Amniotic epithelial cell (primary cell): Measurements from ENCODE around the gene GPR179.

Experiments
- DNase-seq: peaks from one replicate; pipeline ENCODE4 v3.0.0-alpha.2; 2010; ENCODE audit warnings: low read depth

GPR179 gene

GRCh38 chr17:38343608-38344419, at the start of gene GPR179:
TSS of gene GPR179 (minus strand) at chr17:38343956. CDS start at chr17:38343789, 167 bp downstream.
- DNase-seq: no peak

GRCh38 chr17:38379448-38379847, 35.7 kb upstream of the GPR179 start:
- no peak for DNase-seq

DNA sequence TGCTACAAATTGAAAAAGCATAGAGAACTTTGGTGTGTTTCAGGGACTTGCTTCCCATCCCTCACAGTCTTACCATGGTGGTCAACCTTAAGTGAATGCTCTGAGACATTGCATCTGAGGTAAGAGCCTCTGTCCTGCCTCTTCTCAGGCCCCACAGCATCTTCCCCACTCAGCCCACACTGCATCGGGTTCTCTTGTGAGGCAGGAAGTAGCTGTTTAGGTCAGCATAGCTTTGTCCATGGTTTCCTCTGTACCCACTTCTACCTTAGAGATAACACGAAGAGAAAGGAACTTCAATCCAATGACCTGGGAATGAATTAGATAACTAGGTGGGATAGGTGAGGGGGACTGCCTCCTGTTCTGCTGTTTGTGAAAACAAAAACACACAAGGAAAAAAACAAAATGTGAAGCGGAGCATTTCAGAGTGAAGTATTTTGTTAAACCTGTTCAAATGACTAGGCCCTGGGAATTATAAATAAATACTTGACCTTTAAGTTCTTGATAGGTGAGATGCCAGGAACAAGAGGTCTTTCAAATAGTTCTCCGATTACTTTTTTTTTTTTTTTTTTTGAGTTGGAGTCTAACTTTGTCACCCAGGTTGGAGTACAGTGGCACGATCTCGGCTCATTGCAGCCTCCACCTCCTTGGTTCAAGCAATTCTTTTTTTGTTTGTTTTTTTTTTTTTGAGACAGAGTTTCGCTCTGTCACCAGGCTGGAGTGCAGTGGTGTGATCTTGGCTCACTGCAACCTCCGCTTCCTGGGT, 25.5 kb upstream of the GPR179 start:
- no peak for DNase-seq

DNA sequence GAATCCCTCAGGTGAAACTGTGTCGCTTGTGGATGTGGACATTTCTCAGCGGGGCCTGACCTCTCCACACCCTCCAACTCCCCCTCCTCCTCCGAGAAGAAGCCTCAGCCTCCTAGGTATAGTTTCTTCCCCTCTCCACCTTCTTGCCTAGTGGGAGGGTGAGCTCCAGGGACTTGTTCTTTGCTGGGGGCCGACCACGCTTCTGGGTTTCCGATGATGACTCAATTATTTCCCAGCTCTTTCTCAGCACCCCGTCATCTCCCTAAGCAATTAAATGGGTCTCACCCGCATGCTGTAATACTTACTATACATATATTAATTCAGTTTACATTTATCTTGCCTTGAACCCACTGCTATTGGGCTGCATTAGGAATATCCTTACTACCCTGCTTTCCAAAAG, 21.0 kb upstream of the GPR179 start:
- DNase-seq: no peak

DNA sequence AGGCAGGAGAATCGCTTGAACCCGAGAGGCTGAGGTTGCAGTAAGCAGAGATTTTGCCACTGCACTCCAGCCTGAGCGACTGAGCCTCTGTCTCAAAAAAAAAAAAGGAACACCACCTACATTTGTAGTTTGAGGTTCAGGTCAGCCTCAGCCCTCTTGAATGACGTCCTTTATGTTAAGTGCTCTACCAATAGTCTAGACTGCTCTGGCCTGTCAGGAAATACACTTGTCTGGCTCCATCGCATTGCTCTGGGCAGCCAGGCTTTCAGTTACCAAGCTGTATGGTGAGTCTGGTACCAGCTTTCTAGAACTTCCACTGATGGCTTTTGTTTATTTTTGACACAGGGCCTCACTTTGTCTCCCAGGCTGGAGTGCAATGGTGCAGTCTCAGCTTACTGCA, 19.3 kb upstream of the GPR179 start:
- DNase-seq: no peak

DNA sequence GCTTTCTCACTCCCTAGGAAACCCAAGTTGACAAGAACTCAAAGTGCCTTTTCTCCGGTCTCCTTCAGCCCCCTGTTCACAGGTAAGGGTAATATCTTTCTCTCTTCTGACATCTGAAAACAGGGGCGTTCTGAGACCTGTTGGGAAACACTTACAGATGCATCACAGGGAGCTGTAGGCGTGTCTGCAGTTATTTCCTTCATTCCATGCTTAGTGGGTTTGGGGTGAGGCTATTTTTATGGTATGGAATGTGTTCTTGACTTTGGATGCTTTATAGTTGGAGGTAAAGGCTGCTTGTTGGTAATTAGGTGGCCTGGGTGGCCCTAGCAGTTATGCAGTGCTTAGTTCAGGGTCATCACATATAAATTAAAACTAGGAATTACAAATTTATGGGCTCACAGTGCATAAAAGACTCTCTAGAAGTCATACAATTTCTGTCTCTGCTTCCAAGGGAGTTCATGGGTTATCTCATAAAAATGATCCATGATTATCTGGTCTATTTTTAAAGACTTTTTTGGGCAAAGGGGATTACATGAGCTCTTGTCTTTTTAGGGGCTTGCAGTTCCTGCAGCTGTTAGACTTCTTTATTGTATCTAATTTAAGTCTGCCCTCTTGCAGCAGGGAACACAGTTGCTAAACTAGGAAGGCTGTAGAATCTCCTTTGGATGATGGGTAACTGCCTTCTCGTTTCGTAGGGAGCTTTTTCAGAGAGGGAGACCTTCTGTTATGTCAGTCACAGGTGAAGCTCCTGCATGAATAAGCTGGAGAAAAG, 18.1 kb upstream of the GPR179 start:
- DNase-seq: peak; percentile 41

DNA sequence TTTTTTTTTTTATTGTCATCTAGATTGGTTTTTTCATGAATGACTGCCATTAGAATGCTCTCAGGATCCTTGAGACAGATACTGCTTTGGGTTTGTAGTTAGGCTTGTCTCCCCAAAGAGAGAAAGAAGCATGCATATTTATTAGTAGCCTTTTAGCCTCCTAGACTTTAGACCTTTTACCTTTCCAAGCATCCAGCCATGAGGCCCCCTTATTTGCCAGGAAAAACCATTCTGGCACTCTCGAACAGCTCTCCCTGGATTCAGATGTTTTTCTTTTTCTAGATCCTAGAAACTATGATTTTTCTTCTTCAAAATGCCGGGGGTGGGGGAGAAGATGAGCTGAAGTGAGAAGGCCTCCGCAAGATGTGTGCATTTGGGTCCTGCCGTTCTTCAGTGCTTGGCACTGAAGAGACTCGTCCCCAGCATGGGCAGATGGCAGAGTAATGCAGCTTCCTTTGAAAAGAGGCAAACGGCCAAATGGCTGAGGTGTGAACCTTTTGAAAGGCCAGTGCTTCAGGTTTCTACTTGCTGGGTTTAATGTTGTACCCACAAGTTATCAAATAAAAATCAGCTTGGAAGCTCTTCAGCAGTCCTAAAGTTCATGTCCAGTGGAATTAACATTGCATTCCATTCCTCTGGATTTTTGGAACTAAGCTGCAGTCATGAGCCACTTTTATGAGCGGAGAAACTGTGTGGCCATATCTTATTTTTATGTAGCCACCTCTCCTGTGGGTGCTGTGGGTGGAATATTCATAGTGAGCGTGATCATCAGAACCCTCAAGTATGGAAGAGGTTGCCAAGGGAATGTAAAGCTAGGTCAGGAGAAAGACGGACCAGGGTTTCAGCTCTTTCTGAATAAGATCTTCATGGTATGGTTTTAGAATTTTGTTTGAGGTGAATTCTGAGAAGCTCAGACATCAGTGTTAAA, 15.1 kb upstream of the GPR179 start:
- DNase-seq: no peak

DNA sequence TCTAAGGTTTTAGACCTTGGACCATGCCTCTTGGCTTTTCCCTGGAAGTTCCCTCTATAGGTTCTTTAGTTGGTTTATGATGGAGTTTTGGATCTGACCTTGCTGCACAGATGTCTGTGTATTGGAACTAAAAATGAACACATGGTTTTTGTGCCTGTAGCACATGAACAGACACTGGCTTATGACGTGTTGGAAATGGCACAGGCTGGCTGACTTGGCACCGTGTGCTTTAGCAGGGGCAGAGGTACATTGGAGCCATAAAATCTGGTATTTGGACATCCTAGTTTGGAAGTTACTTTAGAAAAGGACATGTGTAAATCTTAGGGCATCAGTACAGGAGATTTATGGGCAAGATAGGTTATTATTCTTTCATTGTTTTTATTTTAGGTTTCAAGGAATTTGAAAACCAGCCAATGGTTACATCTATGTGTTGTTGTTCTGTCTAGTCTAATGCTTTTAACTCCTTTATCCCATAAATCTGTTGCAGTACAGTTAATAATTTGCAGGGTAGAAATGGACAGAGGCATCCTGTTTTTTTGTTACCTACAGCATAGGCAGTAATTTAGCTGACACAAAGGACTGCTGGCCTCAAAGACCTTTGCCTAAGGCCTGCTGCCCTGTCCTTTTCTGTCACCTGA, 13.8 kb upstream of the GPR179 start:
- DNase-seq: no peak

- no peak for DNase-seq
Observed at GRCh38 chr17:38355251-38355650, 11.5 kb upstream of the GPR179 start.

DNA sequence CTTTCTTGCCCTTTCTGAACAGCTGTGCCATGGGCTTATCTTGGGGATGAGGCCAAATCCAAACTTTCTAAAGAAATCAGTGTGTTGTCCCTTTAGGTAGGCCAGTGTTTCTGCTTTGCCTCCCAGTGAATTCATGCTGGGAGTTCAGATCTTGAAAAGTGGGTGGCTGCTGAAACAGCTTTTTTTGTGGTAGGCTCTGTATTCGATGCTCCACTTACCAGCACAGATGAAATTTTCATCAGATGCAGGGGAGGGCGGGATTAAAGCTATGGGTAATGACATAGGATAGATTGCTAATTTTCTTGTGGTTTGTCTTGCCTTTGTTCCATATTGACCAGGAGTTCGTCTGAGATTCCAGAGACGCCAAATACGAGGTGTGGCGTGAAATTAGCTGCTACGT, 10.7 kb upstream of the GPR179 start:
- DNase-seq: no peak

DNA sequence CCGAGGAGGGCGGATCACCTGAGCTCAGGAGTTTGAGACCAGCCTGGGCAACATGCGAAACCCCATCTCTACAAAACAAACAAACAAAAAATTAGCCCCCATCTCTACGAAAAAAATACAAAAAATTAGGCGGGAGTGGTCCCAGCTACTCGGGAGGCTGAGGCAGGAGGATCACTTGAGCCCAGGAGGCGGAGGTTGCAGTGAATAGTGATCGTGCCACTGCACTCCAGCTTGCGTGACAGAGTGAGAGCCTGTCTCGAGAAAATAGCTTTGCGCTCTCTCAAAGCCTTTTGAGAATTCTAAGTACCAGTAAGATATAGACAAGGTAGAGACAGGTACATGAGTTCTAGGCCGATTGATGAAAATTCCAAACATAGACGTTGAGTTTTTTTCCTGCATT, 9.9 kb upstream of the GPR179 start:
- no peak for DNase-seq

DNA sequence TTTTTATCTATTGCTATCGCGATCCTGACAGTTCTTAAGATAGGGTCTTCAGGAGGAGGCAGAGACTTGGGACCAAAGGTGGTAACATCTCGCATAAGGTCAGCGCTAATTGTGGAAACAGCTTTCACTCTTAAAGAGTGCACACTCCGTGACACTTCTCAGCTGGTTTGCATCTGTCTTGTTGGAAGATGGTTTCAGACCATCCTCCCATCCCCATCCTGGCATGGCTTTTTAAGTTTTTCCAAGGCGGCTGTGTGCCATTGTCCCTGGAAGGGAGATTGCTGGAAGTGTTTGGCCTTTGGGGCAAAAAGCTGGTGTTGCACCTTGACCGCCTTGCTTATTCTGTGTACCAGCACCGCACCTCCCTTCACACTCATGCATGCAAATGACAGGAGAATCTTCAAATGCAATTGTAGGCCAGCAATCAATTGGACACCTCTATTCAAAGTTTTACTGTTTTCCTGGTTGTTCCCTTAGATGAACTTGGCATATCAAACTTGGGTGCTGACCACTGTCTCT, 9.4 kb upstream of the GPR179 start:
- DNase-seq: no peak

DNA sequence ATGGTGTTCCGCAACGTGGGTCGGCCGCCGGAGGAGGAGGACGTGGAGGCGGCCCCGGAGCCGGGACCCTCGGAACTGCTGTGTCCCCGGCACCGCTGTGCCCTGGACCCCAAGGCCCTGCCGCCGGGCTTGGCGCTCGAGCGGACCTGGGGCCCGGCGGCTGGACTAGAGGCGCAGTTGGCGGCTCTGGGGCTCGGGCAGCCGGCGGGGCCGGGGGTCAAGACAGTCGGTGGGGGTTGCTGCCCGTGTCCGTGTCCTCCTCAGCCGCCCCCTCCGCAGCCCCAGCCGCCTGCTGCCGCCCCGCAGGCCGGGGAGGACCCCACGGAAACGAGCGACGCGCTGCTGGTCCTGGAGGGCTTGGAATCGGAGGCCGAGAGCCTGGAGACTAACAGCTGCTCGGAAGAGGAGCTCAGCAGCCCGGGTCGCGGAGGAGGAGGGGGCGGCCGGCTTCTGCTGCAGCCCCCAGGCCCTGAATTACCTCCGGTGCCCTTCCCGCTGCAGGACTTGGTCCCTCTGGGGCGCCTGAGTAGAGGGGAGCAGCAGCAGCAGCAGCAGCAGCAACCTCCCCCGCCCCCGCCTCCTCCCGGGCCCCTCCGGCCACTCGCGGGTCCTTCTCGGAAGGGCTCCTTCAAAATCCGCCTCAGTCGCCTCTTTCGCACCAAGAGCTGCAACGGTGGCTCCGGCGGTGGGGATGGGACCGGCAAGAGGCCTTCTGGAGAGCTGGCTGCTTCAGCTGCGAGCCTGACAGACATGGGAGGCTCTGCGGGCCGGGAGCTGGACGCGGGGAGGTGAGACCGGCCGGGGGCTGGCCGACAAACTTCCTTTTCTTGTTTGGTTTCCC, 8.7 kb upstream of the GPR179 start:
- DNase-seq: no peak

DNA sequence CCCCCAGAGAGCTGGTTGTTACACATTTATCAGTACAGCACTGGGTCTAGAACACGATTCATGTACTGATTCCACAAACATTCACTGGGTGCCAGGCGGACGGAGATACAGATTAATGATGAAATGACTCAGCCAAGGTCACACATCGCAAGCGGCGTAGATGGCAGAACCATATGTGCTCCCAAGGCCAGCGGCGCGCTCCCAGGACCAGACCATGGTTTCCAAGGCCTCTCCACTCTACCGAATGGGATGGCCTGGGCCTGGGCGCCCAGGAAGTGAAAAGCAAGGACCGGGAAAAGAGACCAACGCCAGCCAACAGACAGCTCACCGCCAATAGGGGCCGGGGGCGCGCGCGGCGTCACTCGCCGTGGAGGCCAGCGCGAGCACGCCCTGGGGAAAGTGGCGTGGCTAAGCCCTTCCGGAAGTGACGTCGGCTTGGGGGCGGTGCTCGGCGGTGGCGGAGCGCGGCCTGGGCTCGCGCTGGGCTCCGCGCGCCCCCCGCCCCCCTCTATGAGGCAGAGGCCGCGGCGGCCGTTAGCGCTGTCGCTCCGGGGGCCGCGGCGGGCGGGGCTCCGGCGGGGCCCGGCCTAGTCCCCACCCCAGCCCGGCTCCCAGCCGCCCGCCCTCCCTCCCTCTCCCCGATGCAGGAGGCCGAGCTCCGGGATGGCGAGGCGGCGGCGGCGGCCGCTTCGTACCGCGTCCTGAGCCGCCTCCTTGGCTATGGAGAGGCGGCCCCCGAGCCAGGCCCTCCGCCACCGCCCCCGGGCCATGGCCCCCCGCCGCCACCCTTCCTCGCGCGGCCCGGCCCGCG, 7.9 kb upstream of the GPR179 start, which contains the start of gene SOCS7:
Gene SOCS7 (plus strand): TSS at position 433 of the 811 bp plus-strand sequence. CDS start 209 bp downstream, at position 642.
- DNase-seq: peak; percentile 87

GRCh38 chr17:38350035-38350434, 6.3 kb upstream of the GPR179 start:
- DNase-seq: no peak

DNA sequence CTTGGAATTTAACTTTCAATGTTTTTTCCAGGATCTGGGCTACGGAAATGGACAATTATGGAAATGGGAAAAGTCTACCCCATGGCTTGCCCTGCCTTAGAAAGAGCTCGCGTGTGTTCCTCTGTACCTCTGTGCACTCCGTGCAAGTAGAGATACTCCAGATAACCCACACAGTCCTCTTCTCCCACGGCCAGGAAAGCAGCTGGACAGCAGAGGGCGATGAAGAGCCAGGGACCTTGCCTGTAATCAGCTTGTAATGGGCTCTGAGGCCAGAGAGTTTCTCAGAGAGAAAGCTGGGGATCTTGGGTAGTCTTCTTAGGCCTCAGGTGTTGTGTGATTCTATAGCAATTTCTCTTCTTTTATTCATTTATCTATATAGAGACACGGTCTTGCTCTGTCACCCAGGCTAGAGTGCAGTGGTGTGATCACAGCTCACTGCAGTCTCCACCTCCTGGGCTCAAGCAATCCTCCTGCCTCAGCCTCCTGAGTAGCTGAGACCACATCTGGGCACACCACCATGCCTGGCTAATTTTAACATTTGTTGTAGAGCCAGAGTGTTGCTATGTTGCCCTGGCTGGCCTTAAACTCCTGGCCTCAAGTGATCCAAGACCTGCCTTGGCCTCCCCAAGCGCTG, 5.5 kb upstream of the GPR179 start:
- DNase-seq: peak; percentile 77

DNA sequence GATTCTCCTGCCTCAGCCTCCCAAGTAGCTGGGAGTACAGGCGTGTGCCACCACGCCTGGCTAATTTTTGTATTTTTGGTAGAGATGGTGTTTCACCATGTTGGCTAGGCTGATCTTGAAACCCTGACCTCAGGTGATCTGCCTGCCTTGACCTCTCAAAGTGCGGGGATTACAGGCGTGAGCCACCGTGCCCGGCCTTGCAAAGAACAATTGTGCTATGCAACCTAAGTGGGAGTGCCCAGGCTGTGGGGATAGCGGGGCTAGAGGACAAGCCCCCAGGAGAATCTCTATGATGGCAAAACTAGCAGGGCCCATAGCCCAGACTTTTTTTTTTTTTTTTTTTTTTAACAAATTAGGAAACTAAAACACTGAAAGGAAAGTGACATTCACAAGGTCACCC, 2.0 kb upstream of the GPR179 start:
- DNase-seq: no peak

DNA sequence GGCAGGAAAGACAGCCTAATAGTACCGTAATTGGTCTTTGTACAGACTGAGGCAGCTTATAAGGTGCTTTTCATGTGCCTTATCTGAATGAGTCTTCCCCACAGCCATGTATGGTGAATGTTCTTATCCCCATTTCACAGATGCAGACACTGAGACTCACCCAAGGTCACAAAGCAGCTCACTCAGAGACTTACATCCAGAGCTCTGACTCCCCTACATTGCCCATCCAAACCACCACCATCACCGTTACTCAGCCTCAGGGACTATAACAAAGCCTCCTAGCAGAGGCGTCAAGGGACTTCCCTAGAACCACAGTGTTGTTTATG, 627 bp upstream of the GPR179 start:
- no peak for DNase-seq
